DMS153 treated with DMSO at 0.1 percent for 48 hours (cell line): Measurements from ENCODE around the gene SNAPC4.
A peak's percentile ranks its signal among the peaks of the same experiment; 100 is the strongest.
"Not testable (repeated sequence)": the region's sequence is repeated elsewhere in the genome, so short reads cannot be mapped to it uniquely, and the experiment has no call there.

Experiments
- DNase-seq: peaks from one replicate; lab custom pipeline; 2025; ENCODE audit not compliant: unreplicated experiment; lab: John Stamatoyannopoulos, UW

The SNAPC4 gene

DNA sequence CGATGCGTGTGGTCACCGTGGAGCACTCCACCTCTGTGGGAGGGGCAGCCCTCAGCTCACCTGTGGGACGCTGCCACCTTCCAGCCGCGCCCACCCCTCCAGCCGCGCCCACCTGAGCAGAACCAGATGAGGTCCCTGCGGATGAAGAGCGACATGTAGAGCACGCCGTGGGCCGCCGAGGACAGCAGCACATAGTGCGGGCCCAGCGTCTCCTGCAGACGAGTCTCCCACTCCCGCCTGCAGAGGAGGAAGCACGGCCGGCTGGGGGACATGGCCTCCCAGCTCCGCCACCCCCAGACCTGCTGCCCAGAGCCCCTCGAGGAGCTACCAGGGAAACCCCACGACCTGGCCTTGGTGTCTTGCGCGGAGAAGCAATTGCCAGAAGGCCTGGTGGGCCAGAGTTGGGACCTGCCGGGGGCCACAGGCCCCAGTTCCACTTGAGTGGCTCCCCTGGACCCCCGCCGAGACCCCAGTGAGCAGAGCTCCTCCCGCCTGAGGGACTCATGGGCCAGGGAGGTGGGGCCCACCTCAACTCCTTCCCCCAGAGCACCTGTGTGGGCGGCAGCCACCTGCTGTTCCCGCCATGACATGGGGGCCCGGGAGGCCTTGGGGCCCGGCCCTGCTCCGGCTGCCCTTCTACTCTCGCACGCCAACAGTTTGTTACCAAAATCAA lies 33.2 kb upstream of the SNAPC4 start:
- no peak for DNase-seq

DNA sequence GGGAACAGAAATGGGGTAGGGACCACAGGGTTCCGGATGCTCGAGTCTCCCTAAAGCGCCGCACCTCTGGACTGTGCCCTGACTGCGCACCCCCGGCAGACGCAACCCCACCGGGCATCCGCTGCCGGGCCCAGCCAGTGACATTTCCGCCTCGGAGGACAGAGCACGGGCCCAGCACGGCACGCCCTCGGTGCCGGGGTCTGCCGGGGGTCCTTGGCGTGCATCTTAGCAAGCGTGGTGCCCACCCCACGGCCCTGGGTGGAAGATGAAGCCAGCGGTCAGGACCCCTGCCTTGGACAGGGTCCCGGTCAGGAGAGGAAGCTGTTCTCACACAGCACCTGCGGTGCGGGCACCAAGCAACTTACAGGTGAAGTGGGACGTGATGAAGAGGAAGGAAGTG lies 32.6 kb upstream of the SNAPC4 start:
- no peak for DNase-seq

DNA sequence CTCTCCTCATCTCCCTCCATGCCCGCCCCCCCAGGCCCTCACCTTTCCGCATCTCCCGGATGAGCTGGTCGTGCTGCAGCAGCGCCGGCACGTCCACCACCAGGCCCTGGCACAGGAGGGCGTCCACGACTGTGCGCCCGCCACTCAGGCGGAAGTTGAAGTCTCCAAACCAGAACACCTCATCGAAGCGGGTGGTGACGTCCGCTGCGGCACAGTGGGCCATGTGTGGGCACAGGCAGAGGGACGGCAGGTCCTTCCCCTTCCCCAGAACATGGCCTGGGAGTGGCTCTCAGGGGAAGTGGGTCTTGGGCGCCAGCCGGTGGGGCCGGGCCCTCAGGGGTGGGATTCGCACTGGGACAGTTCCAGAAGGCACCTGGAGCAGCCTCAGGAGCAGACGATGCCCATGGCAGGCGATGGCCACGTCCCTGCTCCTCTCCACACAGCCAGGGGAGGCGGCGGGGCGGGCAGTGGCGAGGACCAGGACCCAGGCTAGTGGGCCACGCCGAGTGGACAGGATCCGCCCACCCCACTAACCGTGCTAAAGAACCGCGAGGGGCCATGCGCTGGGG lies 31.9 kb upstream of the SNAPC4 start:
- no peak for DNase-seq

DNA sequence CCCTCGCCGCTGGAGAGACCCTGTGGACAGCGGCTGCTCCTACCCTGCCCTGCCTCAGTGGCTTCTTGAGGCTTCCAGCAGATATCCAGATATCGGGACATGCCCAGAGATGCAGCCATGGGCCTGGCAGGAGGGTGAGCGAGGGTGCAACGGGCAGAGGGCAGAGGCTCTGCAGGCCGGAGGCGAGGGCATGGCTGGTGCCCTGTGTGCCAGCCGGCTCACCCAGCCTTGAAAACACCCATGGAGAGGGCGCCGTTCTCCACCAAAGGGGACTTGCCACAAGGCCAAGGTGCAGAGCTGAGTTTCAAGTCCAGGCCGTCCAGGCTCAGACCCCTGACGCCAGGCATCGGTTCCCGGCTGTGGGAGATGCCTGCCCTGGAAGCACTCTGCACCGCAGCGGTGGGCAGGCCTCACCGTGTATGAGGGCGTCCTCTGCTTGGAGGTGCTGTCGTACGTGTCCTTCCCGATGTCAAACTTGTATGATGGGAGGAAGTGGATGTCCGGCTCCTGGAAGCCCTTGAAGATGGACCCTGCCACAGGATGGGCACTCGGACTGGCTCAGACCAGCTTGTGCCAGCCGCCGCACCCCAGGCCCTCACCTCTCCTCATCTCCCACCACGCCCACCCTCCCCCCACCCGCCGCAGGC lies 30.7 kb upstream of the SNAPC4 start:
- DNase-seq, result no peak

DNA sequence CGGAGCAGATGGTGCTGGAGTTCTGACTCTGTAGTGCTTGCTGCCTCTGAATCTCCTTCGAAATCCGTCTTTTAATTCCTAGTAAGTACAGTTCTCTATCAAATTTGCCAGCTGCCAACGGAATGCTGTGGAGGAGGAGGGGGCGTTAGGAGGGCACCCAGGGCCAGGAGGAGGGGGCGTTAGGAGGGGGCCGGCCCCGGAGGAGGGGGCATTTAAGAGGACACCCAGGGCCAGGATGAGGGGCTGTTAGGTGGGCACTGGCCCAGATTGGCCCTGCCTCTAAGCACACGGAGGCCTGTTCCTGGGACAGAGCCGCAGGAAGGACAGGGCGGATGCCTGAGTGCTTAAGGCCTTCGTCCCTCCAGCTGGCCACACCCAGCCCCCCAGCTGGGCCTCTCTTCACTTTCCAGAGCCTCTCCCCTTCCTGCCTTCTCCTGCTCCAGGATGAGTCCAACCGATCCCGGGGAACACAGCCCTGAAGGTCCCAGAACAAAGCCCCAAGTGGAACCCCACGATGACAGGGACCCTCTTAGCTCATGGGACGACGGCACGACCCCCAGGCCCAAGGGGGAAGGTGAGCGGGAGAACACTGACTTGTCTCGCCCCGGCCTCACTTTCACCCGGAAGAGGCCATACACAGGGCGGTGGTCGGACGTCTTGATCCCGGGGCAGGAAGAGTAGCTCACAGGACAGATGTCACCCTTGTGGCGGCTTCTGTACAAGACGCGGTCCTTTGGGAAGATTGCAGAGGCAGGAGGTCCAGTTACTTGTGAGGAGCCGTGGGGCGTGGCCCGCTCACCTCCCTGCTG lies 29.9 kb upstream of the SNAPC4 start:
- DNase-seq, result no peak

GRCh38 chr9:136429075-136429628 lies 29.2 kb upstream of the SNAPC4 start:
- DNase-seq, result no peak

- DNase-seq, result no peak
Measured at GRCh38 chr9:136426787-136427186, 26.8 kb upstream of the SNAPC4 start.

DNA sequence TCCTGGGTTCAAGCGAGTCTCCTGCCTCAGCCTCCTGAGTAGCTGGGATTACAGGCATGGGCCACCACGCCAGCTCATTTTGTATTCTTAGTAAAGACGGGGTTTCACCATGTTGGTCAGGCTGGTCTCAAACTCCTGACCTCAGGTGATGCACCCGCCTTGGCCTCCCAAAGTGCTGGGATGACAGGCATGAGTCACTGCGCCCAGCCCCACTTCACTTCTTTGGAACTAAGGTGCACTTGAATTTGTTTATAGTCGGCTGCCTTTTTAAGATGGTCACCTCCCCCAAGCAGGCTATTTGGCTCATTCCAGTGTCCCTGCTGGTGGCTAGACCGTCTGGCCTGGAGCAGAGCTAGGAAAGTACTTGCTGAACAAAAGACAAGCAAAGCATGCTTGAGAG lies 25.4 kb upstream of the SNAPC4 start:
- not testable (repeated sequence) for DNase-seq

- no peak for DNase-seq
Measured at GRCh38 chr9:136424750-136425362, 24.9 kb upstream of the SNAPC4 start.

DNA sequence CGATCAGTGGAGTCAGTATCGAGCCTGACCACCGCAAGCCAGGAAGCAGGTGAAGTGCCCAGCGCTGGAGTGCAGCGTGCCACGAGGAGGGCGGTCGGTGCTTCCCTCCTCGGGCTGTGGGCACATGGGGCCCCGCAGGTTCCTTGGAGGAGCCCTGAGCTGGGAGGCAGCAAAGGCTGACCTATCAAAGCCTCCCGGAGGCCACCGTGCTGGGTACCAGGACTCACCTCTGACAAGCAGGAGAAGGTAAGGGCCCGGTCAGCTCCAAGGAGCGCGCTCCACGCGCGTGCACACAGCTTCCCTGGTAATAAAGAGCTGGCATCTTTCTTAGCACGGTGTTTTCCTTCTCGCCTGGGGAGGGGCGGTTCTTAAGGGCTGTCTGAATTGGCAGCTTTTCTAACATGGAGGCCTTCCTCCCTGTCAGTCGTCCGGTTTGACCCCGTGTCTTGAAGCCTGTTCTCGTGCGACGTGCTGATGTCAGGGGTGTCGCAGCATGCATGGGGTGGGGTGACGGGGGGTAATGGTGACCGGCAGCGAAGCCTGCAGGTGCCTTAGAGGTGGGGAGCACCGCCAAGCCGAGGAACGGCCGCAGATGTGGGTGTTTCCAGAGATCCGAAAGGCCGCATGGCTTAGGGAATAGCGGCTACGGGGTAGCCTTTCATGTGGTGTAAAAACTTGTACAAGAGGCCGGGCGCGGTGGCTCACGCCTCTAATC lies 23.6 kb upstream of the SNAPC4 start:
- DNase-seq, result no peak

DNA sequence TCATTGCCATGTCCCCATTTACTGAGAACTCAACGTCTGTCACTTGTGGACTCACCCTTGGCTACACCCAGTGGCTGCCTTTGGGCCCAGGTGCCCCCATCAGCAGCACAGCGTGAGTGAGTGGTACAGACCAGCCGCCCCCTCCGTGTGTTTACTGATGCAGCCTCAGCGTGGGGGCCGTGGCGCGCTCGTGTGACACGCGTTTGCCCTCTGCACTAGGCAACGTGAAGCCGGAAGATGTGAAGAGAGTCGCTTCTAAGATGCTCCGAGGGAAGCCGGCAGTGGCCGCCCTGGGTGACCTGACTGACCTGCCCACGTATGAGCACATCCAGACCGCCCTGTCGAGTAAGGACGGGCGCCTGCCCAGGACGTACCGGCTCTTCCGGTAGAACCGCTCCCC lies 22.9 kb upstream of the SNAPC4 start:
- no peak for DNase-seq

- DNase-seq, result no peak
Measured at GRCh38 chr9:136421791-136422190, 21.8 kb upstream of the SNAPC4 start.

DNA sequence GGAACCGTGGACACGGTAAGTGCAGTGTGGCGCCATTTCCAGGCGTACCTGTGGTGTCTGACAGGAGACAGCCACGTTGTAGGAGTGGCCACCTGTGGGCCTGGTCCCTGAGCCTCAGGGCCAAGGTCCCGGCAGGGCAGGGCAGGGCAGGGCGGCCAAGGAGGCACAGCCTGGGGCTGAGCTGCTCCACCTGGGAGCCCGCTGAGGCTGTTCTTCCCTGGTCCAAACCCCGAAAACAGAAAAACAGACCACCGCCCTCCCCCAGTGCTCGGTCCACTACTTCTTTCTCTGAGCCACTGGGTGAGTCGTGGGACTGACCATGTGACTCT lies 19.1 kb upstream of the SNAPC4 start:
- DNase-seq, result no peak

- no peak for DNase-seq
Measured at GRCh38 chr9:136418182-136419091, 18.5 kb upstream of the SNAPC4 start.

- DNase-seq, result no peak
Measured at GRCh38 chr9:136416914-136417313, 16.9 kb upstream of the SNAPC4 start.

DNA sequence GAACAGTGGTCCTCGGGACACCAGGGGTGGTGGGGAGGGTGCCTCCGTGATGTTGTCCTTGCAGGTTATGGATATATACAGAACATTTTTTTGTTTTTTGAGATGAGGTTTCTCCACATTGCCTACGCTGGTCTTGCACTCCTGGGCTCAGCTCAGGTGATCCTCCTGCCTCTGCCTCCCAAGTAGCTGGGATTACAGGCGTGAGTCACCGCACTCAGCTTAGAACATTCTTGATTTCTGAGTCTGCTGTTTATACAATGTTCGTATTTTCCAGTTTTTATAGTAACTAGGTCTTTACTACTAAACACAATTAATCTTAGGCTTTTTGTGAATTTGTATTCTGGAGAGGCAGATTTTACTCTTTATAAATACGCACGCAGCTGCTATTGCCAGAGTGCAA lies 16.5 kb upstream of the SNAPC4 start:
- no peak for DNase-seq

- DNase-seq, result no peak
Measured at GRCh38 chr9:136412962-136413361, 13.0 kb upstream of the SNAPC4 start.

DNA sequence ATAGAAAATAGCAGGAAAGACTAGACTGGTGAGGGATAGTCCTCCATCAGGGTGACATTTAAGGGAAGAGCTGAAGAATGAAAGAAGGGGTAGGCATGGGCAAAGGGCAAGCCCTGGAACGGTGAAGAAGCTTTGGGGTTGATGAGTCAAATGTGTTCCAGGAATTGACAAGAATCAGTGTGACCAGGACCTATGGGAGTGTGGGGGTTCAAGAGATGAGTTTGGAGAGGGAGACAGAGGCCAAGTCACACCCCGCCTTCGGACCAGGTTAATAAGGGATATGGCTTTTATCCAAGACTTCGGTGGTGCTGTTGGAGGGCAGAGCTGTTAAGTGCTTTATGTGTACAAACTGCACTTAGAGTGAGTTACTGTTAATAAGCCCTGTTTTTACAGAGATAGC lies 11.4 kb upstream of the SNAPC4 start:
- DNase-seq, result no peak

- peak; percentile 64 for DNase-seq
Measured at GRCh38 chr9:136410500-136411287, 10.7 kb upstream of the SNAPC4 start, which contains the start of the genes ENTR1 and PMPCA. Gene ENTR1 (minus strand): TSS chr9:136410614. CDS start chr9:136410397, 217 bp downstream. Gene PMPCA (plus strand): TSS chr9:136410658. CDS start chr9:136410669, 11 bp downstream.
